Measurements from ENCODE around the gene GALM.
A peak's percentile ranks its signal among the peaks of the same experiment; 100 is the strongest.
"Not testable (repeated sequence)": the region's sequence is repeated elsewhere in the genome, so short reads cannot be mapped to it uniquely, and the experiment has no call there.

GALM gene

DNA sequence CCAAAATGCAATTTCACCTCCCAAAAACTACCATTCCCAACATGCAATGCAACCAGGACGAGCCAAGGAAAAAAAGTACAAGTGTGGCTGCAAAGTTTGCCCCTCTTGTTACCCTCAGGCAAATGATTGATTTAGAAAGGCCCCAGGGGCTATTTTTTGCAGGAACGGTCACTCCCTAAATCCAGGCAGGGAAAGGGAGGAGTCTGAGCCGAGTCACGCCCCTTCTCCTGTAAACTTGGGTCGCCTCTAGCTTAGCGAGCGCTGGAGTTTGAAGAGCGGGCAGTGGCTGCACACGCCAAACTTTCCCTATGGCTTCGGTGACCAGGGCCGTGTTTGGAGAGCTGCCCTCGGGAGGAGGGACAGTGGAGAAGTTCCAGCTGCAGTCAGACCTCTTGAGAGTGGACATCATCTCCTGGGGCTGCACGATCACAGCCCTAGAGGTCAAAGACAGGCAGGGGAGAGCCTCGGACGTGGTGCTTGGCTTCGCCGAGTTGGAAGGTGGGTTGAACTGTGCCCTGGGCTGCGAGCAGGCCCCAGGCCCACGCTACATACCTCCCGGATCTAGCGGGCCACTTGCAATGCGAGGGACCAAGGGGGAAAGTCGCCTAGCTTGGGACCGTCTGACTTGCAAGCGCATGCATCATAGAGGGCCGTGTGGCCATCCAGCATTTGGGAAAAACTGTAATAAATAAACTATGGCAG, at the start of gene GALM:
GALM (plus strand) TSS at position 261 of the 702 bp plus-strand sequence; CDS start at position 309, 48 bp downstream.
- peak; percentile 87 for DNase-seq (ENCODE audit: low spot score)

DNA sequence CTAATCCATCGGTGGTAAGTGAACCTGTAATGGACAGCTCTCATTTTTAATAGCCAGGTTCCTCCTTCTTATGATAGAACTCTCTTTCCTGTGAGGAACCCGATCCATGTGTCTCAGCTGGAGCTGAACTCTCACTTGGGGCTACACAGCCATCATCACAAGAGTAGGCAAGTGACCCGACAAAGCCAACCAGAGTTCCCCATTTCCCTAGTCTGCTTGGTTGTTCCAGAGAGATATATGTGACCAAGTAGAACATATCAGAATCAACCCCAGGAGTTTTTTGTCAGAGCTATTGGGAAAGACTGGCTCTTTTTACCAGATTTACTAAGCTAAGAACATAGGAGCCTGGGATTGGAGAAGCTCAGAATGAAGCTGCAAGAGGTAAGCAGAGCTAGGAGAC, 48.6 kb upstream of the GALM start:
- DNase-seq (ENCODE audit: low spot score), result no peak

DNA sequence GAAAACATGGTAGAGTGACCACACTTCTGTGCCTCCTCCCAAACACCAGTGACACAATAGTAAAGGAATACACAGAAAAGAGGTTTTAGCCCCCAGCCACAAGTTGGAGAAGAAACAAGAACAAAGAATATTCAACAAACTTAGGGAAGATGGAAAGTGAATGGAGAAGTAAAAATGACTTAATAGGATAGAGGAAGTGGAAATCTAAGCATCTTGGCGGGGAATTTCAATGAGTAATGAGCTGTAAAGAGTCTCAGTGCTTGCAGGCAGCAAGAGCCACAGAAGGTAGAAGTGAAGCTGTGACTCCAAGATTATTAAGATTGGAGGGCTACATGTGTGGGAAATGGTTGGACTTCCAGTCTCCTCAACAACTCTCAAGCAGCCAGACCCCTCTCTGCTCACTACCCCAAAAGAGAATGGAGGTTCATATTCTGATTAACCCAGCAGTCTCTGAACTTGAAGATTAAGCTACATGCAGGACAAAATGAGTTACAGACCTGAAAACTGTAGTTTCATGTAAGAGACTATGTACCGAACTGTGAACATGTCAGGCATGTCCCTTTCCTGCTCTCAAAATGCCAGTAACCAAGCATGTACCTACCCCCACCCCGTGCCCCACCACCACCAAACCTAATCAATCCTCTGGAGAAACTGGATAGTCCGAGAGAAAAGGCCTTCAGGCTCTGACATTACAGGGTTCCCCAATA, 46.3 kb upstream of the GALM start:
- DNase-seq (ENCODE audit: low spot score), result no peak

DNA sequence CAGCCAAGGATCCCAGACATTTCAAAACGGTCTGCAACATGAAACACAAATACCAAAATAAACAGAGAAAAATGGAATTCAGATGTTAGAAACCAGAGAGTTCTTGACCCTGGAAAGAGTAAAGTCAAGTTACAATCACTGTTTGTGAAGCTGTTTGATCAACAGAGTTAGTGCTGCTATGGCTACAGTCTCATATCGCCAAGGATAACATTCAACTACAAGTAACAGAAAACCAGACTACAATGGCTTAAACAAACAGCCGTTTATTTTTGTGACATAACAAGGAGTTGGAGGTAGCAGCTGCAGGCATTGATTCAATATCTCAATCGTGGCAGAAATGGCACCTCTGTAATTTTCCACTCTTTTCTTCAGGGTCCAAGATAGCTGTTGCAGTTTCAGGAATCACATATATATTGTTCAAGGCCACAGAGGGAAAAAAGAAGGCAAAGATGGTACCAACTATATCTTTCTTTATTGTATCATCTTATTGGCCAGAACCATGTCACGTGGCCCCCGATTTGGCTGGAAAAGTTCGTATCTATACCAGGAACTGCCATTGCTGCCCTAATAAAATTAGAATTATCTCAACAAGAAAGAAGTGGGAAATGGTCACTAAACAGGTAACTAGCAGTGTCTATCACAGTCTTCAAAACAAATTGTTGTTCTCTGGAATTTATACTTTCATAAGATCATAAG, 45.5 kb upstream of the GALM start:
- DNase-seq (ENCODE audit: low spot score), result no peak

- no peak for DNase-seq (ENCODE audit: low spot score)
Measured at GRCh38 chr2:38621018-38621417, 44.9 kb upstream of the GALM start.

DNA sequence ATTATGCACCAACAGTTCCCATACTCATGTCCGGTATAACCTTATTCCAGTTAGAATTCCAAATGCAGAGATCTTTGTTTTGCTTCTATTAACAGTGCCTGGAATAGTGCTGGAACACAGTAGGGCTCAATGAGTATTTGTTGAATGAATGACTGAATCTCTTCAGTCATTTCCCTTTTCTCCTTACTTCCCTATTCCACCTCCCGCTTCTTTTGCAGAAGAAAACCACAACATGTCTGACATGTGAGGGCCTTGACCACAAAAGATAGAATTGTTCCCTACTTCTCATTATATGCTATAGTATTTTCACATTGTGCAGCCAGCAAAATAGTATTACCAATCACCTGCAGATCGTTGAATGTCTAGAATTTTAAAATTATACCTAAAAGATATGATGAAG, 43.7 kb upstream of the GALM start:
- DNase-seq (ENCODE audit: low spot score), result no peak

GRCh38 chr2:38626326-38627035, 39.4 kb upstream of the GALM start:
- no peak for DNase-seq (ENCODE audit: low spot score)

DNA sequence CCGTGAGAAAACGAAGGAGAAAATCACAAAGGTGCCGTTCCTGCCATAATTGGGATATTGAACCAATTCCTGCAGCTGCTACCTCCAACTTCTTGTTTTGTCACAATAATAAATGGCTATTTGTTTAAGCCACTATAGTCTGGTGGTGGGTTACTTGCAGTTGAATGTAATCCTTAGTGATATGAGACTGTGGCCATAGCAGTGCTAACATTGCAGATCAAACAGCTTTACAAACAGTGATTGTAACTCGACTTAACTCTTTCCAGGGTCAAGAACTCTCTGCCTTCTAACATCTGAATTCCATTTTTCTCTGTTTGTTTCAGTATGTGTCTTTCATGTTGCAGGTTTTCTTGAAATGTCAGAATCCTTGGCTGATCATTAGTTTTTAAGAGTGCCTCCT, 38.5 kb upstream of the GALM start:
- no peak for DNase-seq (ENCODE audit: low spot score)

DNA sequence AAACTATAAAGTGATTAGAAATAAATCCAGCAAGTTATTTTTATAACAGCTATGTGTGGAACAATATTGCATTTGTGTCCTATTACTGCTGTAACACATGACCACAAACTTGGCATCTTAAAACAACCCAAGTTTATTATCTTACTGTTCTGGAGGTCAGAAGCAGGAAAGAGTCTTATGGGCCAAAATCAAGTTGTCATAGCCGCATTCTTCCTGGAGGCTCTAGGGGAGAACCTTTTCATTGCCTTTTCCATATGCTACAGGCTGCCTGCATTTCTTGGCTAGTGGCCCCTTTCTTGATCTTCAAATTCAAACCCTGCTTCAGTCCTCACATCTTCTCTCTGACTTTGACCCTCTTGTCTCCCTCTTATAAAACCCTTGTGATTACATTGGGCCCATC, 36.2 kb upstream of the GALM start:
- DNase-seq (ENCODE audit: low spot score), result no peak

DNA sequence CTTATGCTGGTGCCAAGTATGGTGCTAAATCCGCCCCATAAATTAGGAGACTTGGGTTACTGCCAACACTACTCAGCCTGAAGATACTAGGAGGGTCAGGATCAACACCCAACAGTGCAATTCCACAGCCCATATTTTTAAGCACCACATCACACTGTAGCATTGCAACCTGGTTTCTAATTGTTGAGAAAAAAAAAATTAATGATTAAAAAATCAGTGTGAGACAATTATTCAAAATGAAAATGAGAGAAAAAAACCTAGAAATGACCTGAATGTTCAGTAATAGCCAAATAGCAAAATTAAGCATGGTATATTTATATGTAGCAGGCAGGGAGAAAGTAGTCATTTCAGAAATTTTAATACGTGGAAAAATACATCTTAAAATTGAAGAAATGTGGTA, 33.9 kb upstream of the GALM start:
- DNase-seq (ENCODE audit: low spot score), result no peak

GRCh38 chr2:38632980-38633379, 32.9 kb upstream of the GALM start:
- no peak for DNase-seq (ENCODE audit: low spot score)

DNA sequence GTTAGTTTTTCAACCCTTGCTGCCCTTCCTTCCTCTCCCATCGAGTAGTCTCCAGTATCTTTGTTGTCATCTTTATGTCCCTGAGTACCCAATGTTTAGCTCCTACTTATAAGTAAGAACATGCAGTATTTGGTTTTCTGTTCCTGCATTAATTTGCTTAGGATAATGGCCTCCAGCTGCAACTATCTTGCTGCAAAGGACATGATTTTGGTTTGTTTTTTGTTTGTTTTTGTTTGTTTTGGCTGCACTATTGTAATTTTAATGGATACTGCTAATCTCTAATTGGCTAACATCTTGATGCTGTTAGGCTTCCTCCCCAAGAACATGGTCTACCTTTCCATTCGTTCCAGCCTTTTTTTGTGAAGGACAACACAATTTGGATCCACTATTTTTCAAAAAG, 32.0 kb upstream of the GALM start:
- DNase-seq (ENCODE audit: low spot score), result no peak

DNA sequence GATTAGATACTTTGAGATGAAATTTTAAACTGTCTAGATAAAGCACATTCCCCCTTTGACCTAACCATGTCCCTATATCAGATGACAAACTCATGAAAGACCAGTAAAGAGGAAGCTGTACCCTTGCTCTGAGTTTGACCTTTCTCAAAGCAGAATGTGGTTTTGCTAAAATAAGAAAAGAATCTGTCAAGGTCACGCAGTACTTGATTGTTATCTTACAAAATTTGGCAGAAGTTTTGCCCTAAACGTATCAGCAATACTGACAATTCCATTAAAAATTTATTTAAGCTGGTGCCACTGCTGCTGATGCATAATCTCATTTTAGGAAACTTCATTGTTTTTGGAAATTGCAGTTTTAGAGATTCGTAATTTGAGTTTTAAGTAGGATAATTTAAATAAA, 31.2 kb upstream of the GALM start:
- DNase-seq (ENCODE audit: low spot score), result no peak

GRCh38 chr2:38635139-38635538, 30.8 kb upstream of the GALM start:
- DNase-seq (ENCODE audit: low spot score), result no peak

GRCh38 chr2:38636069-38636468, 29.8 kb upstream of the GALM start:
- DNase-seq (ENCODE audit: low spot score), result no peak

DNA sequence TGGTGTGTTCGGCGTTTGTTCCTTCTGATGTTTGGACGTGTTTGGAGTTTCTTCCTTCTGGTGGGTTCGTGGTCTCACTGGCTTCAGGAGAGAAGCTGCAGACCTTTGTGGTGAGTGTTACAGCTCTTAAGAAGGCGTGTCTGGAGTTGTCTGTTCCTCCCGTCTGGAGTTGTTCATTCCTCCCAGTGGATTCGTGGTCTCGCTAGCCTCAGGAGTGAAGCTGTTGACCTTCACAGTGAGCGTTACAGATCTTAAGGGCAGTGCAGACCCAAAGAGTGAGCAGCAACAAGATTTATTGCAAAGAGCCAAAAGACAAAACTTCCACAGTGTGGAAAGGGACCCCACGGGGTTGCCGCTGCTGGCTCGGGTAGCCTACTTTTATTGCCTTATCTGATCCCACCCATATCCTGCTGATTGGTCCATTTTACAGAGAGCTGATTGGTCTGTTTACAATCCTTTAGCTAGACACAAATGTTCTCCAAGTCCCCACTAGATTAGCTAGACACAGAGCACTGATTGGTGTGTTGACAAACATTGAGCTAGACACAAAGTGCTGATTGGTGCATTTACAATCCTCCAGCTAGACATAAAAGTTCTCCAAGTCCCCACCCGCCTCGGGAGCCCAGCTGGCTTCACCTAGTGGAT, 23.4 kb upstream of the GALM start:
- DNase-seq (ENCODE audit: low spot score), result not testable (repeated sequence)

DNA sequence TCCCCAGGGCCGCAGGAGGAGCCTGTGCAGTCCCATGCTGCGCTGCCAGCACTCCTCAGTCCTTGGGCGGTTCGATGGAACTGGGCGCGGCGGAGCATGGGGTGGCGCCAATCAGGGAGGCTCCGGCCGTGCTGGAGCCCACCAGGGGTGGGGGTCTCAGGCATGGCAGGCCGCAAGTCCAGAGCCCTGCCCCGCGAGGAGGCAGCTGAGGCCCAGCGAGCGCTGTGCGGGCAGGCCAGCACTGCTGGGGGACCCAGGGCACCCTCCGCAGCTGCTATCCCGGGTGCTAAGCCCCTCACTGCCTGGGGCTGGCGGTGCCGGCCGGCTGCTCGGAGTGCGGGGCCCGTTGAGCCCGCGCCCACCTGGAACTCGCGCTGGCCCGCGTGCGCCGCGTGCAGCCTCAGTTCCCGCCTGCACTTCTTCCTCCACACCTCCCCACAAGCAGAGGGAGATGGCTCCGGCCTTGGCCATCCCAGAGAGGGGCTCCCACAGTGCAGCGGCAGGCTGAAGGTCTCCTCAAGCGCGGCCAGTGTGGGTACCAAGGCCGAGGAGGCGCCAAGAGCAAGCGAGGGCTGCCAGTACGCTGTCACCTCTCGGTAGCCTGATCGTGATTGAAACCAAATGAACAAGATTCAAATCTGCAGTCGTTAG, 22.8 kb upstream of the GALM start:
- DNase-seq (ENCODE audit: low spot score), result no peak

- not testable (repeated sequence) for DNase-seq (ENCODE audit: low spot score)
Measured at GRCh38 chr2:38643683-38644511, 22.0 kb upstream of the GALM start.

- no peak for DNase-seq (ENCODE audit: low spot score)
Measured at GRCh38 chr2:38648107-38648761, 17.7 kb upstream of the GALM start.

DNA sequence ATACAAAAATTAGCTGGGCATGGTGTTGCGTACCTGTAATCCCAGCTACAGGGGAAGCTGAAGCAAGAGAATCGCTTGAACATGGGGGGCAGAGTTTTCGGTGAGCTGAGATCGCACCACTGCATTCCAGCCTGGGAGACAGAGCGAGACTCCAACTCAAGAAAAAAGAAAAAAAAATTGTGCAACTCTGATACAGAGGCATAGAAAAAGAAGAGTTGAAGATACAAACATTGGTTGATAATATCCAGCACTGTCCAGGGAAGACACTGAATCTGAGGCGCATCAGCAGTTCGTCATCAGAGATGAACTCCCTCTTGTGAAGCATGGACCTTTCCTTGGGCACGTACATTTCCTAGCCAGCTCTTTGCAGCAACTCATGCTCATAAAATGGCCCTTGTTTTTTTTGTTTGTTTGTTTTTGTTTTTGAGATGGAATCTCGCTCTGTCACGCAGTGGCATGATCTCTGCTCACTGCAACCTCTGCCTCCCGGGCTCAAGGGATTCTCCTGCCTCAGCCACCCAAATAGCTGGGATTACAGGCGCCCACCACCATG, 16.7 kb upstream of the GALM start:
- no peak for DNase-seq (ENCODE audit: low spot score)

All from GM03348 (cell line).